ENCODE data around the gene RPL18A.

DNA sequence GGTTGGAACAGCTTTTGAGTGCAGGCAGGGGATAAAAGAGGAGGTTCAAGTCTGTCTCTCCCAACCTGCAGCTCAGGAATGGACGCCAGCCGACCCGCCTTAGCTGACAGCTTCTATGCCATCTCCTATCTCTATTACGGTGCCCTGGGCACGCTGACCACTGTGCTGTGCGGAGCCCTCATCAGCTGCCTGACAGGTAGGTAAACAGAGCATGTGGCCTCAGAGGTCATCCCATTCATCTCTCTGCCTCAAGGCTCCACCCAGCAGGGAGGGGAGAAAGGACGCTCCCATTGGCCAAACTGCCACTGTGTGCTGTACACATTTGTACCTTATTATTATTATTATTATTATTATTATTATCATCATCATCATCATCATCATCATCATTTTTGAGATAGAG, 28.6 kb downstream of the RPL18A start:
- no peak for TF ChIP-seq POLR2A (IDR thresholded peaks at IDR 0.05)
- TF ChIP-seq, protein P1, sequence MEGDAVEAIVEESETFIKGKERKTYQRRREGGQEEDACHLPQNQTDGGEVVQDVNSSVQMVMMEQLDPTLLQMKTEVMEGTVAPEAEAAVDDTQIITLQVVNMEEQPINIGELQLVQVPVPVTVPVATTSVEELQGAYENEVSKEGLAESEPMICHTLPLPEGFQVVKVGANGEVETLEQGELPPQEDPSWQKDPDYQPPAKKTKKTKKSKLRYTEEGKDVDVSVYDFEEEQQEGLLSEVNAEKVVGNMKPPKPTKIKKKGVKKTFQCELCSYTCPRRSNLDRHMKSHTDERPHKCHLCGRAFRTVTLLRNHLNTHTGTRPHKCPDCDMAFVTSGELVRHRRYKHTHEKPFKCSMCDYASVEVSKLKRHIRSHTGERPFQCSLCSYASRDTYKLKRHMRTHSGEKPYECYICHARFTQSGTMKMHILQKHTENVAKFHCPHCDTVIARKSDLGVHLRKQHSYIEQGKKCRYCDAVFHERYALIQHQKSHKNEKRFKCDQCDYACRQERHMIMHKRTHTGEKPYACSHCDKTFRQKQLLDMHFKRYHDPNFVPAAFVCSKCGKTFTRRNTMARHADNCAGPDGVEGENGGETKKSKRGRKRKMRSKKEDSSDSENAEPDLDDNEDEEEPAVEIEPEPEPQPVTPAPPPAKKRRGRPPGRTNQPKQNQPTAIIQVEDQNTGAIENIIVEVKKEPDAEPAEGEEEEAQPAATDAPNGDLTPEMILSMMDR (IDR thresholded peaks at IDR 0.05), result no peak
